C4-2B (cell line): ENCODE results near the gene TIFAB.

Experiments
- CTCF ChIP-seq: fragments of 450-650 bp; conservative IDR thresholded peaks from 2 replicates; pipeline ENCODE4 v1.5.1; 2017; ENCODE audit warnings: mild to moderate bottlenecking
- ZFX ChIP-seq: fragments of 450-650 bp; IDR thresholded peaks from 2 replicates; pipeline ENCODE4 v1.6.1; 2017

GRCh38 chr5:135455876-135456237 is 3.7 kb upstream of the TIFAB start:
- TF ChIP-seq CTCF (no peak), ZFX (no peak)
